ENCODE results near the gene REEP3. TPM values are rescaled to one million over a fixed set of nuclear protein-coding genes. Genes with fewer than 3 reads are reported as not detected.
A peak's percentile ranks its signal among the peaks of the same experiment; 100 is the strongest.

REEP3 gene
- total and polyA plus RNA-seq, 7 donors, result 6.5 to 18.4 (median 16.1) TPM

- Histone ChIP-seq H3K4me3 (no peak overlapping the region), H3K36me3 (ENCODE audit: insufficient read depth in 1 of 2, low read depth in 1 of 2) (no peaks in the 10 kb centered on the region), H3K27me3 (ENCODE audit: insufficient read depth in 3 of 3, low read length in 2 of 3) (no peaks in the 10 kb centered on the region), H3K4me1 (peaks cover 22% of the 10 kb centered on the region), H3K27ac (peak overlapping the region; percentile 27), H3K9me3 (no peaks in the 10 kb centered on the region)
- WGBS, 3 donors, result 92 to 99% (median 98%) methylated on average over 3 of the region's 3 CpGs
- DNase-seq (no peak), ATAC-seq (no peak)
- no peak for TF ChIP-seq CTCF (IDR thresholded peaks at IDR 0.05)
- intact Hi-C loops (cut with DNase I), result no loop called here
These were observed 146.6 kb downstream of the REEP3 start for GRCh38 chr10:63667596-63668480.

GRCh38 chr10:63670291-63670898 is 149.2 kb downstream of the REEP3 start:
- ATAC-seq (peak; percentile 79 to 83 (median 80)), DNase-seq (no peak)
- Histone ChIP-seq H3K4me3 (peak overlapping the region; percentile 37), H3K4me1 (peaks cover 22% of the 10 kb centered on the region), H3K27me3 (ENCODE audit: insufficient read depth in 3 of 3, low read length in 2 of 3) (no peaks in the 10 kb centered on the region), H3K27ac (peak overlapping the region; percentile 73), H3K9me3 (no peaks in the 10 kb centered on the region), H3K36me3 (ENCODE audit: insufficient read depth in 1 of 2, low read depth in 1 of 2) (no peaks in the 10 kb centered on the region)
- intact Hi-C loops (cut with DNase I), result loop anchor here in 1 of 2 donors (2.0 kb wide), 1 partner anchor 42 kb away; no protein-coding TSS in a partner anchor
- 10 to 30% (median 12%) methylated on average over 10 of the region's 10 CpGs for WGBS, 3 donors
- TF ChIP-seq CTCF (IDR thresholded peaks at IDR 0.05), result no peak

GRCh38 chr10:63671317-63671937 is 150.2 kb downstream of the REEP3 start:
- intact Hi-C loops (cut with DNase I), result loop anchor here in 1 of 2 donors (2.0 kb wide), 1 partner anchor 41 kb away; no protein-coding TSS in a partner anchor
- no peak for TF ChIP-seq CTCF (IDR thresholded peaks at IDR 0.05)
- WGBS, 3 donors, result 51 to 57% (median 52%) methylated on average over 2 of the region's 2 CpGs
- H3K27me3 ChIP-seq (ENCODE audit: insufficient read depth in 3 of 3, low read length in 2 of 3), result no peaks in the 10 kb centered on the region
- peaks cover 22% of the 10 kb centered on the region for H3K4me1 ChIP-seq
- DNase-seq (no peak), ATAC-seq (peak in 1 of 4 donors; percentile 35)
- H3K27ac ChIP-seq, result peak overlapping the region; percentile 73
- H3K4me3 ChIP-seq, result no peak overlapping the region
- H3K9me3 ChIP-seq, result no peaks in the 10 kb centered on the region
- H3K36me3 ChIP-seq (ENCODE audit: insufficient read depth in 1 of 2, low read depth in 1 of 2), result no peaks in the 10 kb centered on the region

GRCh38 chr10:63672491-63672890 is 151.3 kb downstream of the REEP3 start:
- H3K27me3 ChIP-seq (ENCODE audit: insufficient read depth in 3 of 3, low read length in 2 of 3), result no peaks in the 10 kb centered on the region
- H3K9me3 ChIP-seq, result no peaks in the 10 kb centered on the region
- intact Hi-C loops (cut with DNase I), result no loop called here
- peaks cover 16% of the 10 kb centered on the region for H3K4me1 ChIP-seq
- no peaks in the 10 kb centered on the region for H3K36me3 ChIP-seq (ENCODE audit: insufficient read depth in 1 of 2, low read depth in 1 of 2)
- peak overlapping the region; percentile 12 for H3K27ac ChIP-seq
- TF ChIP-seq CTCF (IDR thresholded peaks at IDR 0.05), result no peak
- ATAC-seq (no peak), DNase-seq (no peak)
- WGBS, 3 donors, result 80 to 91% (median 88%) methylated on average over 3 of the region's 3 CpGs
- H3K4me3 ChIP-seq, result no peak overlapping the region

All from psoas muscle (tissue), 8 donors.